Common myeloid progenitor, CD34-positive (primary cell): ENCODE data around the gene ATG4B.
"Not testable (repeated sequence)": the region's sequence is repeated elsewhere in the genome, so short reads cannot be mapped to it uniquely, and the experiment has no call there.

Experiments used
- CTCF ChIA-PET: fragments of 350-600 bp; sonication (Branson Sonifier 250); formaldehyde crosslinking; loops from one replicate; lab custom pipeline; 2021; ENCODE audit warnings: antibody characterized with exemption; lab: Charles Lee
- POLR2A ChIA-PET: fragments of 350-600 bp; sonication (Branson Sonifier 250); formaldehyde crosslinking; loops from one replicate; lab custom pipeline; 2021; ENCODE audit warnings: antibody characterized with exemption; lab: Charles Lee
- DNase-seq, 3 donors: peaks; one replicate each; pipeline versions ENCODE4 v3.0.0 to v3.0.0-alpha.2; 2013
- H3K27ac ChIP-seq, 2 experiments: 1 replicate in 1 of 2; 2 replicates in 1 of 2; pipeline ENCODE4 v1.7.0; 2013; ENCODE audit warnings: inconsistent platforms in 2 of 2, low read length in 2 of 2, mild to moderate bottlenecking in 2 of 2, low read depth in 1 of 2, moderate library complexity in 1 of 2; ENCODE audit not compliant: severe bottlenecking in 2 of 2, insufficient read depth in 1 of 2, poor library complexity in 1 of 2
- H3K27me3 ChIP-seq, 5 experiments: replicated peaks in 2 of 5; 1 replicate in 3 of 5; 2 replicates in 2 of 5; pipeline versions ENCODE4 v1.6.1 to v1.7.0; 2013; ENCODE audit warnings: low read length in 4 of 5, mild to moderate bottlenecking in 2 of 5, moderate library complexity in 2 of 5, inconsistent platforms in 1 of 5; ENCODE audit not compliant: insufficient read depth in 5 of 5, control insufficient read depth in 4 of 5
- H3K36me3 ChIP-seq, 4 experiments: 1 replicate in 2 of 4; 2 replicates in 2 of 4; pipeline versions ENCODE4 v1.6.1 to v1.7.0; 2013; ENCODE audit warnings: low read length in 3 of 4, control low read depth in 1 of 4, mild to moderate bottlenecking in 1 of 4; ENCODE audit not compliant: control insufficient read depth in 4 of 4, insufficient read depth in 4 of 4
- H3K4me1 ChIP-seq, 4 experiments: 1 replicate in 3 of 4; 2 replicates in 1 of 4; pipeline versions ENCODE4 v1.6.1 to v1.7.1; 2013; ENCODE audit warnings: low read length in 3 of 4, mild to moderate bottlenecking in 3 of 4, control low read depth in 1 of 4, inconsistent platforms in 1 of 4, moderate library complexity in 1 of 4; ENCODE audit not compliant: control insufficient read depth in 4 of 4, insufficient read depth in 4 of 4; ENCODE audit errors: control extremely low read depth in 1 of 4
- H3K4me3 ChIP-seq, 7 experiments: 1 replicate in 4 of 7; 2 replicates in 3 of 7; pipeline versions ENCODE4 v1.5.1 to v1.7.0; 2013; ENCODE audit warnings: mild to moderate bottlenecking in 7 of 7, low read length in 6 of 7, moderate library complexity in 6 of 7, inconsistent platforms in 2 of 7, low read depth in 2 of 7, control low read depth in 1 of 7; ENCODE audit not compliant: insufficient read depth in 4 of 7, control insufficient read depth in 1 of 7; ENCODE audit errors: extremely low read depth in 1 of 7
- H3K9me3 ChIP-seq, 5 experiments: 1 replicate in 4 of 5; 2 replicates in 1 of 5; pipeline versions ENCODE4 v1.6.1 to v1.7.1; 2013; ENCODE audit warnings: low read length in 4 of 5, mild to moderate bottlenecking in 2 of 5, inconsistent platforms in 1 of 5, low read depth in 1 of 5, moderate library complexity in 1 of 5; ENCODE audit not compliant: control insufficient read depth in 4 of 5, insufficient read depth in 2 of 5; ENCODE audit errors: control extremely low read depth in 1 of 5
- WGBS: methylation state at CpG from one replicate; pipeline ENCODE4 v1.1.5; 2013; ENCODE audit not compliant: insufficient coverage; 5-methylcytosine and 5-hydroxymethylcytosine counted together

ATG4B gene

DNA sequence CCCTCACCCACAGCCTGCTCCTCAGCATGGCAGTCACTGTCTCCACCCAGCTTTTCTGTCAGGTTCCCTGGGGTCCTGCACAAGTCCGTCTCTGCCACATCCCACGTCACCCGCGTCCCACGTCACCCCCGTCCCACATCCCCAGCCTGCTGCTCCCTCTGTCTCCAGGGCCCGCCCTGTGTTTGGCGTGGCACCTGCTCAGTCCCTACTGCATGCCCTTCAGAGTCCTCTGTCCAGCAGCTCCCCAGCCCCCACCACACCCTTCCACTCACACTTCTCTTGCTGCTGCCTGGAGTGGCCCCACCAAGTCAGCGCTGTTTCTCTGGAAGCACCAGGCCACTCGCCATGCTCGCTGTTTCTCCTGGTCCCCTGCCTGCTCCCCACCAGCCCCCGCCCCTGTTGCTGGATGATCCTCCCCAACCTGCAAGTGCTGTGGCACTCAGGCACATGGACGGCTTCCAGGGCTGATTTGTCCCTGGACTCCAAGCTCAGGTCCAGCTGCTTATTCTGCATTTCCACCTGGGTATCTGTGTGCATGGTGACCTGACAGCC, 18.8 kb downstream of the ATG4B start:
- H3K27ac ChIP-seq, result no peak overlapping the region
- H3K27me3 ChIP-seq, result no peaks in the 10 kb centered on the region
- H3K4me3 ChIP-seq, result no peak overlapping the region
- peaks cover 18 to 82% (median 62%) of the 10 kb centered on the region in 4 experiments for H3K36me3 ChIP-seq
- H3K4me1 ChIP-seq, result no peaks in the 10 kb centered on the region
- no peaks in the 10 kb centered on the region for H3K9me3 ChIP-seq
- CTCF ChIA-PET, result interaction anchor here (0.6 to 1.1 kb wide), 2 partner anchors 18 to 48 kb away, joined by 3 to 4 read pairs; no protein-coding TSS in a partner anchor
- WGBS, result 97% methylated on average over 13 of the region's 13 CpGs
- DNase-seq, result no peak
- POLR2A ChIA-PET, result no interaction called here

DNA sequence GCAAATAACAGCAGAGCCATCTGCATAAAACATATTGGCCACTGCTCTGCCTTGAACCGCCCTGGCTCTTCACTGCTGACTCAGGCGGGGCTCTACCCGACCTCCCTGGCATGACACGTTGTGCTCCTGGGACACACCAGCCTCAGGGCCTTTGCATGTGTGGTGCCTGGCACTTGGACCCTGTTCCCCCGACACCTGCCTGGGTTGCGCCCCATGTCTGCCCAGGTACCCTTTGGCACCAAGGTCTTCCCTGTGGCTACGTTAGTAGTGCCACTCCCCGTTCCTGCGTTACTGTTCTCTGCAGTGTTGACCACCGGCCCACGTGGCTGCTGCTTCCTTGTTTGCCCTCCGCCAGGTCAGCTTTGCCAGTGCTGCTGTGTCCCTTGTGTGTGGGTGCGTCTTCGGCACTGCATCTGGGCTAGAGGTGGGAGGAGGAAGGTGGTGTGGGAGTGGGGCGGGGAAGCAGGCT, 20.3 kb downstream of the ATG4B start:
- Histone ChIP-seq H3K4me3 (no peak overlapping the region), H3K4me1 (no peaks in the 10 kb centered on the region), H3K9me3 (no peaks in the 10 kb centered on the region), H3K36me3 (peaks cover 19 to 80% (median 57%) of the 10 kb centered on the region in 4 experiments), H3K27ac (no peak overlapping the region), H3K27me3 (no peaks in the 10 kb centered on the region)
- DNase-seq, result no peak
- WGBS, result 95% methylated on average over 15 of the region's 15 CpGs
- ChIA-PET POLR2A (no interaction called here), CTCF (interaction anchor here (0.6 to 2.8 kb wide), 7 partner anchors 10 to 806 kb away, joined by 3 to 12 read pairs (median 6); partner anchors contain the start of gene DTYMK)

DNA sequence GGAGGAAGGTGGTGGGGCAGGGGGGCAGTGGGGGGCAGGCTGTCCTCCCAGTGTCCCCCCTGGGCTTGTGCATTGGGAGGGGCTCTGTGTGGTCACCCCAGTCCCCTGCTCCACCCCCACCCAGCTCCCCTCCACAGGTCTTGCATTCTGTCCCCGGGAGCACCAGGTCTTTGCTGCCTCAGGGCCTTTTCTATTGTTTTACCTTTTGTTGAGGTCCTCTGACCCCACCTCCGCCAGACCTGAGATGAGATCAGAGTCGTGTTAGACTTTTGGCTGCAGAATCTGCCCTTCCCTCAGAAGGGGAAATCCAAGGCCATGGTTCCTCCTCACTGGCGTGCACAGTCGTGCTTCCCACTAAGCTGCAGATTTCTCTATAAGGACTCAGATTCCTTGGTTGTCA, 20.8 kb downstream of the ATG4B start:
- ChIA-PET CTCF (interaction anchor here (0.9 to 2.8 kb wide), 9 partner anchors 11 to 806 kb away, joined by 3 to 12 read pairs (median 6); partner anchors contain the start of gene DTYMK), POLR2A (no interaction called here)
- H3K27ac ChIP-seq, result no peak overlapping the region
- WGBS, result 83% methylated on average over 3 of the region's 5 CpGs
- no peak for DNase-seq
- H3K36me3 ChIP-seq, result peaks cover 19 to 75% (median 52%) of the 10 kb centered on the region in 4 experiments
- H3K27me3 ChIP-seq, result no peaks in the 10 kb centered on the region
- H3K4me1 ChIP-seq, result no peaks in the 10 kb centered on the region
- no peaks in the 10 kb centered on the region for H3K9me3 ChIP-seq
- H3K4me3 ChIP-seq, result no peak overlapping the region

DNA sequence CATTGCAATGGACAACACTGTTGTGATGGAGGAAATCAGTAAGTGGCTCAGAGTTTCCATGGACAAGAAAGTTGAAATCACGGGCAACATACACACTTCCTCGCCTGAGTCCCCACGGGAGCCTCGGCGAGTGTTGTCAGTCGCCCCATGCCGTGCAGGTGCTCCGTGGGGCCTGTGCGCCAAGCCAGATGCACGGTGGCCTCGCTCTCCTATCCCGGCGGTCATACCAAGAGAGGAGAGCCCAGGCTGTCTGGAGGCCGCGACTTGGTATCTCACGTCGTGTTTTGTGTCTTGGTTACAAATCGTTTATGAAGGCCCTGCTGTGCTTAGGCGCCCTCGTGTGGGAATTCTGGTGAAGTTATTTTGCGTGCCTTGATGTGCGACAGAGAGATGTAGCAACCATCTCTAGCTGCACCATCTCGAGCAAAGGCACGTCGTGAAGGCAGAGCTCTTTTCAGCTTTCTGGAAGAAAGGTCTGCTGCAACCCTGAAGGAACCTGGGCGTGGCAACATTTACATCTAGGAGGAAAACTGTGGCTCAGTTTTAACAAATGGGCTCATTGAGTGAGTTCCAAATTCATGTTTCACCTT, 21.8 kb downstream of the ATG4B start:
- Histone ChIP-seq H3K4me1 (no peaks in the 10 kb centered on the region), H3K27ac (no peak overlapping the region), H3K27me3 (no peaks in the 10 kb centered on the region), H3K9me3 (no peaks in the 10 kb centered on the region), H3K36me3 (peaks cover 19 to 71% (median 50%) of the 10 kb centered on the region in 4 experiments), H3K4me3 (no peak overlapping the region)
- WGBS, result 83% methylated on average over 23 of the region's 26 CpGs
- CTCF ChIA-PET, result interaction anchor here (0.7 to 2.8 kb wide), 15 partner anchors 9 to 807 kb away, joined by 3 to 12 read pairs (median 4); partner anchors contain the start of gene DTYMK
- DNase-seq, result peak; percentile 53 to 77 (median 71)
- POLR2A ChIA-PET, result no interaction called here

- peaks cover 0 to 6% (median under 1%) of the 10 kb centered on the region in 4 experiments for H3K4me1 ChIP-seq
- no peak for DNase-seq
- H3K36me3 ChIP-seq, result peaks cover 13 to 56% (median 38%) of the 10 kb centered on the region in 4 experiments
- H3K27me3 ChIP-seq, result no peaks in the 10 kb centered on the region
- no peak overlapping the region for H3K4me3 ChIP-seq
- no peaks in the 10 kb centered on the region for H3K9me3 ChIP-seq
- CTCF ChIA-PET, result interaction anchor here (1.1 to 2.8 kb wide), 4 partner anchors 8 to 809 kb away, joined by 3 to 12 read pairs (median 4); partner anchors contain the start of gene ING5
- POLR2A ChIA-PET, result interaction anchor here (0.6 kb wide), 1 partner anchor 206 kb away, joined by 3 read pairs; no protein-coding TSS in a partner anchor
- 97% methylated on average over 13 of the region's 14 CpGs for WGBS
- H3K27ac ChIP-seq, result no peak overlapping the region
Measured at GRCh38 chr2:241660593-241661213, 23.2 kb downstream of the ATG4B start.

- H3K36me3 ChIP-seq, result peaks cover 18 to 59% (median 39%) of the 10 kb centered on the region in 4 experiments
Measured at GRCh38 chr2:241662731-241663130, 25.2 kb downstream of the ATG4B start.

More at GRCh38 chr2:241662731-241663130, 25.2 kb downstream of the ATG4B start:
- 95% methylated on average over 14 of the region's 24 CpGs for WGBS
- H3K4me3 ChIP-seq, DNase-seq, H3K4me1 ChIP-seq, H3K27ac ChIP-seq, H3K27me3 ChIP-seq, H3K9me3 ChIP-seq, POLR2A ChIA-PET: not testable (repeated sequence)
- CTCF ChIA-PET, result interaction anchor here (1.2 kb wide), 1 partner anchor 9 kb away, joined by 3 read pairs; no protein-coding TSS in a partner anchor
